DOHH2 (cell line): Measurements from ENCODE around the gene PCAT6.

ENCODE experiments used
- EZH2phosphoT487 ChIP-seq: fragments of 200-600 bp; sonication (generic); IDR thresholded peaks from 2 replicates; pipeline ENCODE4 v1.6.1; 2017; ENCODE audit warnings: borderline replicate concordance, mild to moderate bottlenecking, antibody characterized with exemption, low read length, moderate library complexity, mixed read lengths
- TF ChIP-seq, protein P1 (sequence below): fragments of 200-600 bp; sonication (generic); IDR thresholded peaks from one replicate; pipeline ENCODE4 v1.5.1; 2014; ENCODE audit warnings: antibody characterized with exemption, mild to moderate bottlenecking, low read depth, low read length; ENCODE audit not compliant: poor library complexity, severe bottlenecking

DNA sequence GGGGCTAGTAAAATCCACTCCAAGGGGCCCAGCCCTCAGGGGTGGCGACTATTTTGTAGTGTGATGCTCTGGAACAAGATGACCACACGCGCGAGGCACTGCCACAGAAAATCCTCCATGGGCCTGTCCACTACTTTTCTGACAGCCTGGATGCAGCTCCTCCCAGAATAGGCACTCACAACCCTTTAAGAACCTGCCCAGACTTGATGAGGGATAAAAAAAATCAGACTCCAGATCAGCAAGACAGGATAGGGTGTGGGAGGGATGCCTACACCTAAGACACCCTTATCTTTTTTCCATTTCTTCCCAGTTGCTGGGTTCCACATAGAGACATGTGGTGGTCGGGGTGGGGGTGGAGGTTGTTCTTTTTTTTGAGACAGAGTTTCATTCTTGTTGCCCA is 33.5 kb downstream of the PCAT6 start:
- TF ChIP-seq, protein P1, sequence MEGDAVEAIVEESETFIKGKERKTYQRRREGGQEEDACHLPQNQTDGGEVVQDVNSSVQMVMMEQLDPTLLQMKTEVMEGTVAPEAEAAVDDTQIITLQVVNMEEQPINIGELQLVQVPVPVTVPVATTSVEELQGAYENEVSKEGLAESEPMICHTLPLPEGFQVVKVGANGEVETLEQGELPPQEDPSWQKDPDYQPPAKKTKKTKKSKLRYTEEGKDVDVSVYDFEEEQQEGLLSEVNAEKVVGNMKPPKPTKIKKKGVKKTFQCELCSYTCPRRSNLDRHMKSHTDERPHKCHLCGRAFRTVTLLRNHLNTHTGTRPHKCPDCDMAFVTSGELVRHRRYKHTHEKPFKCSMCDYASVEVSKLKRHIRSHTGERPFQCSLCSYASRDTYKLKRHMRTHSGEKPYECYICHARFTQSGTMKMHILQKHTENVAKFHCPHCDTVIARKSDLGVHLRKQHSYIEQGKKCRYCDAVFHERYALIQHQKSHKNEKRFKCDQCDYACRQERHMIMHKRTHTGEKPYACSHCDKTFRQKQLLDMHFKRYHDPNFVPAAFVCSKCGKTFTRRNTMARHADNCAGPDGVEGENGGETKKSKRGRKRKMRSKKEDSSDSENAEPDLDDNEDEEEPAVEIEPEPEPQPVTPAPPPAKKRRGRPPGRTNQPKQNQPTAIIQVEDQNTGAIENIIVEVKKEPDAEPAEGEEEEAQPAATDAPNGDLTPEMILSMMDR, result no peak
- TF ChIP-seq EZH2phosphoT487, result no peak
